Parathyroid adenoma (tissue), 2 donors: Measurements from ENCODE around the gene SLC25A6.

Experiments
- H2AFZ ChIP-seq: fragments of 300-600 bp; sonication (generic); one replicate; pipeline ENCODE4 v1.7.0; 2017; ENCODE audit warnings: antibody characterized with exemption, mild to moderate bottlenecking
- H3K27ac ChIP-seq: fragments of 300-600 bp; sonication (generic); one replicate; pipeline ENCODE4 v1.7.0; 2017
- H3K27me3 ChIP-seq: fragments of 300-600 bp; sonication (generic); one replicate; pipeline ENCODE4 v1.7.0; 2017; ENCODE audit warnings: low read length; ENCODE audit not compliant: control insufficient read depth, insufficient read depth
- H3K36me3 ChIP-seq: fragments of 300-600 bp; sonication (generic); one replicate; pipeline ENCODE4 v1.7.0; 2017; ENCODE audit warnings: low read length; ENCODE audit not compliant: control insufficient read depth, insufficient read depth
- H3K4me1 ChIP-seq: fragments of 300-600 bp; sonication (generic); one replicate; pipeline ENCODE4 v1.7.0; 2017; ENCODE audit warnings: control low read depth
- H3K4me2 ChIP-seq: fragments of 300-600 bp; sonication (generic); one replicate; pipeline ENCODE4 v1.7.0; 2017; ENCODE audit warnings: low read length
- H3K4me3 ChIP-seq: fragments of 300-600 bp; sonication (generic); one replicate; pipeline ENCODE4 v1.7.0; 2017; ENCODE audit warnings: low read depth, low read length
- H3K79me2 ChIP-seq: fragments of 300-600 bp; sonication (generic); one replicate; pipeline ENCODE4 v1.7.0; 2017; ENCODE audit warnings: control low read depth
- H3K9ac ChIP-seq: fragments of 300-600 bp; sonication (generic); one replicate; pipeline ENCODE4 v1.7.0; 2017; ENCODE audit warnings: mild to moderate bottlenecking
- H3K9me3 ChIP-seq: fragments of 300-600 bp; sonication (generic); one replicate; pipeline ENCODE4 v1.7.0; 2017; ENCODE audit warnings: low read length; ENCODE audit not compliant: control insufficient read depth
- TF ChIP-seq, protein P1 (sequence below): fragments of 300-600 bp; sonication (generic); IDR thresholded peaks from one replicate; pipeline ENCODE4 v1.7.0; 2017; ENCODE audit warnings: antibody characterized with exemption, mild to moderate bottlenecking
- donor health status: primary hyperparathyroidism.

Gene SLC25A6

DNA sequence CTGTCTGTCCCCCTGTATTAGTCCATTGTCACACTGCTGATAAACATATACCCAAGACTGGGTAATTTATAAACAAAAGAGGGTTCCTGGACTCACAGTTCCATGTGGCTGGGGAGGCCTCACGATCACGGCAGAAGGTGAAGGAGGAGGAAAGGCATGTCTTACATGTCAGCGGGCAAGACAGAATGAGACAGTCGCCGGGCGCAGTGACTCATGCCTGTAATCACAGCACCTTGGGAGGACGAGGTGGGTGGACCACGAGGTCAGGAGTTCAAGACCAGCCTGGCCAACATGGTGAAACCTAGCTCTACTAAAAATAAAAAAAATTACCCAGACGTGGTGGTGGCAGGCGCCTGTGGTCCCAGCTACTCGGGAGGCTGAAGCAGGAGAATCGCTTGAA is 30.6 kb downstream of the SLC25A6 start:
- Histone ChIP-seq H3K4me1 (no peaks in the 10 kb centered on the region), H3K79me2 (no peaks in the 10 kb centered on the region), H3K36me3 (no peaks in the 10 kb centered on the region), H2AFZ (no peak overlapping the region), H3K4me2 (no peak overlapping the region), H3K27ac (no peak overlapping the region), H3K4me3 (no peak overlapping the region), H3K9me3 (no peaks in the 10 kb centered on the region), H3K9ac (no peak overlapping the region), H3K27me3 (no peaks in the 10 kb centered on the region)
- TF ChIP-seq, protein P1, sequence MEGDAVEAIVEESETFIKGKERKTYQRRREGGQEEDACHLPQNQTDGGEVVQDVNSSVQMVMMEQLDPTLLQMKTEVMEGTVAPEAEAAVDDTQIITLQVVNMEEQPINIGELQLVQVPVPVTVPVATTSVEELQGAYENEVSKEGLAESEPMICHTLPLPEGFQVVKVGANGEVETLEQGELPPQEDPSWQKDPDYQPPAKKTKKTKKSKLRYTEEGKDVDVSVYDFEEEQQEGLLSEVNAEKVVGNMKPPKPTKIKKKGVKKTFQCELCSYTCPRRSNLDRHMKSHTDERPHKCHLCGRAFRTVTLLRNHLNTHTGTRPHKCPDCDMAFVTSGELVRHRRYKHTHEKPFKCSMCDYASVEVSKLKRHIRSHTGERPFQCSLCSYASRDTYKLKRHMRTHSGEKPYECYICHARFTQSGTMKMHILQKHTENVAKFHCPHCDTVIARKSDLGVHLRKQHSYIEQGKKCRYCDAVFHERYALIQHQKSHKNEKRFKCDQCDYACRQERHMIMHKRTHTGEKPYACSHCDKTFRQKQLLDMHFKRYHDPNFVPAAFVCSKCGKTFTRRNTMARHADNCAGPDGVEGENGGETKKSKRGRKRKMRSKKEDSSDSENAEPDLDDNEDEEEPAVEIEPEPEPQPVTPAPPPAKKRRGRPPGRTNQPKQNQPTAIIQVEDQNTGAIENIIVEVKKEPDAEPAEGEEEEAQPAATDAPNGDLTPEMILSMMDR, result no peak

DNA sequence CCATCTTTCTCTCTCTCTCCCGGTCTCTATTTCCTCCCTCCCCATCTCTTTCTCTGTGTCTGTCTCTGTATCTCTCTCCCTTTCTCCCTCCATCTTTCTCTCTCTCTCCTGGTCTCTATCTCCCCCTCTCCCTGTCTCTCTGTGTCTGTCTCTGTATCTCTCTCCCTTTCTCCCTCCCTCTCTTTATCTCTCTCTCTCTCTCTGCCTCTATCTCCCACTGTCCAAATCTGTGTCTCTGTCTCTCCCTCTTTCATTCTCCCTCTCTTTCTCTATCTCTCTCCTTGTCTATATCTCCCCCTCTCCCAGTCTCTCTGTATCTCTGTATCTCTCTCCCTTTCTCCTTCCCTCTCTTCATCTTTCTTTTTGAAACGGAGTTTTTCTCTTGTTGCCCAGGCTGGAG is 31.7 kb downstream of the SLC25A6 start:
- H3K4me2 ChIP-seq, result no peak overlapping the region
- TF ChIP-seq, protein P1, result no peak
- H3K9ac ChIP-seq, result no peak overlapping the region
- no peaks in the 10 kb centered on the region for H3K79me2 ChIP-seq
- no peaks in the 10 kb centered on the region for H3K36me3 ChIP-seq
- no peaks in the 10 kb centered on the region for H3K27me3 ChIP-seq
- no peak overlapping the region for H2AFZ ChIP-seq
- no peak overlapping the region for H3K4me3 ChIP-seq
- no peaks in the 10 kb centered on the region for H3K4me1 ChIP-seq
- no peak overlapping the region for H3K27ac ChIP-seq
- H3K9me3 ChIP-seq, result no peaks in the 10 kb centered on the region

DNA sequence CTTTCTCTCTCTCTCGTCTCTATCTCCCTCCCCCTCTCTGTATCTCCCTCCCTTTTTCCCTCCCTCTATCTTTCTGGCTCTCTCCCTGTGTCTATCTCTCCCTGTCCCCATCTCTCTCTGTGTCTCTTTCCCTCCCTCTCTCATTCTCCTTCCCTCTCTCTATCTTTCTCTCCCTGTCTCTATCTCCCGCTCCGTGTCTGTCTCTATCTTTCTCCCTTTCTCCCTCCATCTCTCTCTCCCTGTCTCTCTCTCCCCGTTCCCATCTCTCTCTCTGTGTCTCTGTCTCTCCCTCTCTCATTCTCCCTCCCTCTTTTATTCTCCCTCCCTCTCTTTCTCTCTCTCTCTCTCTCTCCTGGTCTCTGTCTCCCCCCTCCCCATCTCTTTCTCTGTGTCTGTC is 32.4 kb downstream of the SLC25A6 start:
- no peak overlapping the region for H3K9ac ChIP-seq
- no peaks in the 10 kb centered on the region for H3K9me3 ChIP-seq
- no peaks in the 10 kb centered on the region for H3K27me3 ChIP-seq
- no peak overlapping the region for H3K4me2 ChIP-seq
- no peak overlapping the region for H3K27ac ChIP-seq
- TF ChIP-seq, protein P1, result no peak
- no peak overlapping the region for H3K4me3 ChIP-seq
- no peaks in the 10 kb centered on the region for H3K79me2 ChIP-seq
- H2AFZ ChIP-seq, result no peak overlapping the region
- no peaks in the 10 kb centered on the region for H3K4me1 ChIP-seq
- no peaks in the 10 kb centered on the region for H3K36me3 ChIP-seq

DNA sequence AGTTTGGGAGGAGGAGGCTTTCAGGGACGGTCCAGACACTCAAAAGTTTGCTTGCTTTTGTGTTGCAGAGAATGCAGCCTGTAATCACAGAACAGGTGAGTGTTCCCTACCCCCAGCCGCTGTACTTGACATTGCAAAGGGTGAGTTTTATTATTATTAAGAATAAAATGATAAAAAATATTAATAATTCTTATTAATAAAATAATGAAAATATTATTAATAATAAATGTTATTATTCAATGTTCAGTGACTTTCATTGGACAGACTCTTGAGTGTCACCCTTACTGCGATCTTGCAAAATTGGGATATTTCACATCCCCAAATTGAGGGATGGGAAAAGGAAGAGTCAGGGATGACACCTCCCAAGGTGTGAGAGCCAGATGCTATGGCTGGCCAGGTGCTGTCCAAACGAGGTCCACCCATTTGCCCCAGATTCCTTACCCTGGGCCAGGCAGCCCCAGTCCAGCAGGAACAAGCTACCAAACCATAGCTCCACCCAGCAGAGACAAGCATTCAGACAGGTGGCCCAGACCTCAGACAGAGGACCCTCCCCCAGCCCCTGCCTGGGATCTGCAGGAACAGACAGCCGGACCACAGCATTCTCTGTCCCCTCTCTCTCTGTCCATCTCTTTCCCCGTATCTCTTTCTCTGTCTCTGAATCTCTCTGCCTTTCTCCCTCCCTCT is 33.0 kb downstream of the SLC25A6 start:
- Histone ChIP-seq H3K4me3 (no peak overlapping the region), H3K9me3 (no peaks in the 10 kb centered on the region), H3K79me2 (no peaks in the 10 kb centered on the region), H3K4me1 (no peaks in the 10 kb centered on the region), H3K4me2 (no peak overlapping the region), H3K27me3 (no peaks in the 10 kb centered on the region), H2AFZ (no peak overlapping the region), H3K36me3 (no peaks in the 10 kb centered on the region), H3K9ac (no peak overlapping the region), H3K27ac (no peak overlapping the region)
- TF ChIP-seq, protein P1, result no peak

DNA sequence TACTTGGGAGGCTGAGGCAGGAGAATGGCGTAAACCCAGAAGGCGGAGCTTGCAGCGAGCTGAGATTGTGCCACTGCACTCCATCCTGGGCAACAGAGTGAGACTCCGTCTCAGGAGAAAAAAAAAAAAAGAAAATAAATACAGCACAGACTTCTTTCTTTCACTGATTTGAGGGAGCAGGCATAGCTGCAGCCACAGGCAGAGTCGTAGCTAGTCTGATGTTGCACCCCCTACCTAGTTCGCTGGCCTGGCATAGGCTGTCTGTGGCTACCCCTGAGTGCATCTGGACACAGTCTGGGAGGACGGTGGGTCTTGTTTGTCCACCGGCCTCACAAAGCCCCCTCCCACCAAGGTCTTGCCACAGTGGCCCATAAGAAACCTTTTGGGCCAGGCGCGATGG is 33.9 kb downstream of the SLC25A6 start:
- H3K4me2 ChIP-seq, result no peak overlapping the region
- no peaks in the 10 kb centered on the region for H3K27me3 ChIP-seq
- no peak overlapping the region for H3K27ac ChIP-seq
- H3K36me3 ChIP-seq, result no peaks in the 10 kb centered on the region
- no peaks in the 10 kb centered on the region for H3K4me1 ChIP-seq
- H3K79me2 ChIP-seq, result no peaks in the 10 kb centered on the region
- no peak overlapping the region for H3K4me3 ChIP-seq
- no peaks in the 10 kb centered on the region for H3K9me3 ChIP-seq
- H2AFZ ChIP-seq, result no peak overlapping the region
- TF ChIP-seq, protein P1, result no peak
- H3K9ac ChIP-seq, result no peak overlapping the region
